Stimulated activated CD4-positive, alpha-beta T cell treated with anti-CD3 and anti-CD28 coated beads, TNF-alpha, amount 100 ng/mL, for 48 hours (primary cell): ENCODE data around the gene CLDN3.
A peak's percentile ranks its signal among the peaks of the same experiment; 100 is the strongest.

Source experiments
- DNase-seq, 3 donors: peaks; one replicate each; pipeline ENCODE4 v3.0.0-alpha.2; 2020; ENCODE audit warnings: low read depth in 3 of 3

The CLDN3 gene

GRCh38 chr7:73770860-73771670 is 995 bp upstream of the CLDN3 start:
- no peak for DNase-seq

GRCh38 chr7:73769481-73770001 is 529 bp downstream of the CLDN3 start:
- no peak for DNase-seq

GRCh38 chr7:73768641-73769480 is 1.2 kb downstream of the CLDN3 start:
- DNase-seq, result no peak

- DNase-seq, result no peak
Measured at GRCh38 chr7:73766556-73767229, 3.4 kb downstream of the CLDN3 start.

GRCh38 chr7:73762659-73762999 is 7.4 kb downstream of the CLDN3 start:
- DNase-seq, result no peak

- no peak for DNase-seq
Measured at GRCh38 chr7:73761854-73762658, 8.0 kb downstream of the CLDN3 start.

- DNase-seq, result no peak
Measured at GRCh38 chr7:73758581-73759138, 11.4 kb downstream of the CLDN3 start.

- no peak for DNase-seq
Measured at GRCh38 chr7:73749931-73750776, 19.9 kb downstream of the CLDN3 start.

GRCh38 chr7:73746378-73746777 is 23.7 kb downstream of the CLDN3 start:
- DNase-seq, result no peak

GRCh38 chr7:73742753-73743641 is 27.1 kb downstream of the CLDN3 start:
- DNase-seq, result no peak

- DNase-seq, result no peak
Measured at GRCh38 chr7:73742338-73742752, 27.7 kb downstream of the CLDN3 start.

GRCh38 chr7:73741600-73741999 is 28.5 kb downstream of the CLDN3 start:
- no peak for DNase-seq

GRCh38 chr7:73740771-73741170 is 29.3 kb downstream of the CLDN3 start:
- no peak for DNase-seq

GRCh38 chr7:73740212-73740611 is 29.9 kb downstream of the CLDN3 start:
- DNase-seq, result no peak

GRCh38 chr7:73739387-73739767 is 30.7 kb downstream of the CLDN3 start:
- DNase-seq, result no peak

- DNase-seq, result peak; percentile 96 to 99 (median 99)
Measured at GRCh38 chr7:73738612-73739386, 31.3 kb downstream of the CLDN3 start, which contains the start of gene ABHD11. Gene ABHD11, minus strand, starts transcription at chr7:73738802. Its CDS starts 32 bp downstream, at chr7:73738770.

GRCh38 chr7:73738220-73738611 is 31.9 kb downstream of the CLDN3 start:
- DNase-seq, result peak; percentile 34 to 82 (median 43)
